HL-60/S4 treated with phorbol 12-myristate 13-acetate at 8.2 ng/mL for 4 days and 3 days (cell line): ENCODE measurements around the gene BTBD3.

ENCODE experiments used
- in situ Hi-C: fragments of 300-500 bp; cut with MboI; formaldehyde crosslinking; loops from 2 replicates; pipeline ENCODE4 v1.15.0; 2022; ENCODE audit warnings: low sequenced_read_pairs

BTBD3 gene

DNA sequence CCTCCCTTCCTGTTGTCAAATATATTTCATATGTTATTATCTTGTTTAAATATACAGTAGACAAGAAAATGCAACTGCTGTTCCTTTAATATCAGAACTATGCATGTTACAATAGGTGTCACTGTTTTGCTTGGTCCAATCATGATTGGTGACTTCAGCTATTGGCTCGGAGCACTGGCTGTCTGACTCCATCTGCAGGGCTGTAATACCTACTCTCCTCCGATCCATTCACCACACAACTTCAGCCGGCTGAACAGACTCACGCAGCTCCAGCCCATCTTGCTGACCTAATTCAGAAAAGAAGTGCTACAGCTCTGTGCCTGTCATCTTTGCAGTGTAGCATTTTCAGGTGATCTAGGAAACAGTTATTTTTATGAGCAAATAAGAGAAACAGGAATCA, at the start of gene BTBD3:
BTBD3 (plus strand) TSS at position 231 of the 400 bp plus-strand sequence. CDS start 383 bp downstream, outside the sequence.
- in situ Hi-C loops, result no loop called here

DNA sequence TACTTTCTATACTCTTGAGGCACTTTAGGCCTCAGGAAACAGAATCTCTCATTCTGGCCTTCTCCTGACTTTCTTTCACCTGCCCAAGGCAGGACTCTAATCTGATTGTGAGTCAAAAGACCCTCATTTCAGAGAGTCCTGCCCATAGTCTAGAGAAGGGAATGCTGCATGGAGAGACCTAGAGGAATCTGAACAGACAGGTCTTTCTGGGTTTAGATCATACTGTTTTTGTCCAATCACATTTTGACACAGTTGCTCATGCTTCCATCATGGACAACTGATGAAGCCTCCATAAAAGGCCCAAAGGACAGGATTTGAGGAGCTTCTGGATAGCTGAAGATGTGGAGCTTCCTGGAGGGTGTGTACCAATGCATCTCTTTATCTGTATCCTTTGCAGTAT, 48.1 kb upstream of the BTBD3 start:
- in situ Hi-C loops, result no loop called here

DNA sequence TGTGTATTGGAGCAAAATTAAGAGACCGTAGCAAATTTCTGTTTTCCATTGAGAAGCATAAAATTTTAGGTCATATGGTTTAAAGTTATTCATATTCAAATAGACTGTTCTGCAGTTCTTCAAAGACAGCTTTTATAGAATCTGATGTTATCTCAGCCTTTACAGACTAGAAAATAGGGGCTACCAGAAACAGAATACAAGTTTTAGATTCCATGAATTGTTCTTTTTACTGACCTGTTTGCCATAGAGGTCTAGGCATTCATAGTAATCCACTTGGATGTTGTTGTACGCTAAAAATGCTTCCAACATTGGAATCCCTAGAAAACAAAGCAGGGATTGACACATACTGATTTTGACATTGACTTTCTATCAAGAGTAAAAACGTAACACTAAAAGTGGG, 47.3 kb upstream of the BTBD3 start:
- in situ Hi-C loops, result no loop called here

DNA sequence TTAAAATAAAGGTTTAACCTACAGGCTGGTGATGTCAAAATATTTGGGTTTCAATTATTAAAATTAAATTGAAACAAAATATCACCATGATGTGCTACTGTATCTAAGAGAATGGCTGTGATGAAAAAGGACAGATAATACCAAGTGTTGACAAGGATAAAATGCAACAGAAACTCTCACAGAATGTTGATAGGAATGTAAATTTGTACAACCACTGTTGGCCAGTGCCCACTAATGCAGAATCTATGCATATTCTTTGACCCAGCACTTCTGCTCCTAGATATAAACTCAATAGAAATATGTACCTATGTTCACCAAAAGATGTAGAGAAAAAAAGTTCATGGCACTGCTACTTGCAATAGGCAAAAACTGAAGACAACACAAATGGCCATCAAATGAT, 41.1 kb upstream of the BTBD3 start:
- in situ Hi-C loops, result no loop called here

DNA sequence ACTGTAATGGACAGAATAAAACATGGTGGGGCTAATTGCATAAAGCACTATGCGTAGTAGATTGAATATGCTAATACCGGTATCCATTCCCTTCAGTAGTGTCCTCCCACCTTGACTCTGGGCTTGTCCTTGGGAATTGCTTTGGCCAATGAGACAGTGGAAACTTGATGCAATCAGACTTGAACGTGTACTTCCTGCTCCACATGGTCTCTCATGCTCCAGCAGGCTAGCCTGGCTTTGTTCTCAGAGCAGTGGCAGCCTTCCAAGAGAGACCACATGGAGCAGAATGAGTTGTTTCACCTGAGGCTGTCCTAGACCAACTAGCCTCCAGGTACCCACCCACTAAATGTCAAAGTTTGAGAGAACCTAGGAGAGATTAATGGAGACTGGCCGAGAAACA, 37.0 kb upstream of the BTBD3 start:
- in situ Hi-C loops, result no loop called here

DNA sequence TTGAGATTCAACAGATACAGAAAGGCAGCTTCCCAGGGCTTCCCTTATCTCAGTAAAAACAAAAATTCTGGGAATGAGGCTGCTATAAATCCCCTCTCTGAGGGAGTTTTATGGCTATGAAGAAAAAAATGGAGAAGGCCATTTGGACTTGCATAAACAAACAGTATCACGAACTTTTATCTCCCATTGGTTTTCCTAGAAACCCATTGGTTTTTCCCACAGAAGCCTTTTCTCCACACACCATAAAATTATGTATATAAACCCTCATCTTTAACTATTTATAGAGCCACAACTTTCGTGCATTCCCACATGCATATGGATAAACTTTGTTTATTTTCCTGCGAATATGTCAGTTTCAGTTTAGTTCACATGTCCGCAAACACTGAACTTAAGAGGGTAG, 36.2 kb upstream of the BTBD3 start:
- in situ Hi-C loops, result no loop called here

DNA sequence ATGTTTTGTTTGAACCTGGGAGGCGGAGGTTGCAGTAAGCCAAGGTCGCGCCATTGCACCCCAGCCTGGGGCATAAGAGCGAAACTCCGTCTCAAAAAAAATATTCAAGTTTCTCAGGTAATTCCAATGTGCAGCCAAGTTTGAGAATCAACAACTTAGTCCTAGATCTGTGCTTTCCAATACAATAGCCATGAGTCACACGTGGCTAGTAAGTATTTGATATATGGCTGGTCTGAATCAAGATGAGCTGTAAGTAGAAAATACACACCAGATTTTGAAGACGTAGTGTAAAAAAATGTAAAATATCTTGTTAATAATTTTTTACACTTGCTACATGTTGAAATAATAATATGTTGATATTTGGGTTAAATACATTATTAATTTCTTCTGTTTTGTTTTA, 35.0 kb upstream of the BTBD3 start:
- in situ Hi-C loops, result no loop called here

DNA sequence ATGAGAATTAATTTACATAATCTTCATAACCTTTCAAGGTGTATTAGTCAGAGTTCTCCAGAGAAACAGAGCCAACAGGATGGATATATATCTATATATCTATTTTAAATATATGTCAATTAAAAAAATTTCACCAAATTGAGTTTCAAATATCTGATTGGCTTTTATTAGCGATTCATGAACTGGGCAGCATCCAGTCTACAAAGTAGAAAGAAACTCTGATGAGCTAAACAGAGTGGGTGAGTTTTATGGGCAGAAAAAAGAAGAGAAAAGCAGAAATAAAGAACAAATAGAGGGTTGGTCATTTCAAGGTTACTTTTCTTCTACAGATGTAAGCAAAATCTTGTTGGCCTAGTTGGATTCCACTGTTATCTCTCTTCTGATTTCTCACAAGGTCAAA, 29.0 kb upstream of the BTBD3 start:
- in situ Hi-C loops, result no loop called here

DNA sequence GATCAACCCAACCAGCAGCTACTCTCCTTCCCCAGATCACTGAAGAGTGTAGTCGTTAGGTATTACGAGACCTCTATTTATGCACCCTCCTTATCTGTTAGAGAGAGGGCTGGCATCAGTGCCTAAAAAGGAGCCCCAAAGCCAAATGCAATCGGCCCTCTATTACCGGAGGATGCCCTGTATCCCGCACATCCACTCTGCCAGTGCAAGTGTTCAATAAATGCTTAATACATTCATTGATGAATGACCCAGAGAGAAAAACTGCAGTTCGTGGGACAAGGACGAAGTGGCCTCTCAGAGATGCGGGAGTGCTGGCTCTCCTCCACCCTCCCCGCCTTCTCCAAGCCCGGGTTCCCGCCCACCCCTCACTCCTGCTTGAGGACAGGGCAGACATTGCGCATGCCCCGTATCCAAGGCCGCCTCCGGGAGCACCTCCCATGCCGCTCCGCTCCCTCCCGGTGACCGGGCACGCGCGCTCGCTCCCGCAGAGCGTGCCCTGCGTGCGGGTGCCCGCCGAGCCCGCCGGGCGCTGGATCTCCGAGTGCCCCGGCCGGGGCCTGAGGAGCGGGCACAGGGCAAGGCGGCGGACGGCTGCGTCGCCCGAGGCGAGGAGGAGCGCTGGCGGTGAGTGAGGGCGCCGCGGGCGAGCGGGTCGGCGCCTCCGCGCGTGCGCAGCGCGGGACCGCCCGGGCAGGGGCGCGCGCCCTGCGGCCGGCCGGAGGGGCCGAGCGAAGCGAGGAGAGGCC, 27.2 kb upstream of the BTBD3 start:
- in situ Hi-C loops, result no loop called here

DNA sequence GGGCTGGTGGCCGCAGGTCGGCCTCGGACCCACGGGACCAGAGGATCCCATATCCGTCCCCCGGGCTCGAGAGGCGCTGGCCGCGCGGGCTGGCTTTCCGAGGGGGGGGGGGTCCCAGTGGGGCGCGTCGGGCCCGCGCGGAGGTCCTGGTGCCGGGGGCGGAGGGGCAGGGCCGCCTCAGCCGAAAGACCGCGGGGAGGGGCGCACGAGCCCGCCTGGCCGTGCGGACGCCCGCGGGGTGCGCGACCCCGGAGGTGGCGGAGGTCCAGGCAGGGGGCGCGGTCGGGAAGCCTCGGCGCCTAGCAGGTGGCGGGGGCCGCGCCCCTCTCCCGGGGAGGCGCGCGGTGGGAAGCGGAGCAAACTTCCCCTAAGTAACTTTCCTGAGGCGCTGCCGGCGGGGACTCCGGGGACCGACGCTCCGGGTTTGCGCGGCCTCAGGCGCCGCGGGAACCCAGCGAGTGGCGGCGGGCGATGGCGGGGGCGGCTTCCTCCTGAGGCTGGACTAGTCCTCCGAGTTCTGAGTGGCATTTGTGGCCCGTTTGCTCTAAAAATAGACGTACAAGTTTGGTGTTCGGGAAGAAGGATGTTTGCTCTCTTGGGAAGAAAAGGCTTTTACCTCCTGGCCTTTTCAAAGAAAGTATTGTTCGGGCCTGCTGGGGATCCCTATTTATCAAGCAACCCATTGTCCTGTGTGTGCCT, 26.5 kb upstream of the BTBD3 start:
- in situ Hi-C loops, result no loop called here

DNA sequence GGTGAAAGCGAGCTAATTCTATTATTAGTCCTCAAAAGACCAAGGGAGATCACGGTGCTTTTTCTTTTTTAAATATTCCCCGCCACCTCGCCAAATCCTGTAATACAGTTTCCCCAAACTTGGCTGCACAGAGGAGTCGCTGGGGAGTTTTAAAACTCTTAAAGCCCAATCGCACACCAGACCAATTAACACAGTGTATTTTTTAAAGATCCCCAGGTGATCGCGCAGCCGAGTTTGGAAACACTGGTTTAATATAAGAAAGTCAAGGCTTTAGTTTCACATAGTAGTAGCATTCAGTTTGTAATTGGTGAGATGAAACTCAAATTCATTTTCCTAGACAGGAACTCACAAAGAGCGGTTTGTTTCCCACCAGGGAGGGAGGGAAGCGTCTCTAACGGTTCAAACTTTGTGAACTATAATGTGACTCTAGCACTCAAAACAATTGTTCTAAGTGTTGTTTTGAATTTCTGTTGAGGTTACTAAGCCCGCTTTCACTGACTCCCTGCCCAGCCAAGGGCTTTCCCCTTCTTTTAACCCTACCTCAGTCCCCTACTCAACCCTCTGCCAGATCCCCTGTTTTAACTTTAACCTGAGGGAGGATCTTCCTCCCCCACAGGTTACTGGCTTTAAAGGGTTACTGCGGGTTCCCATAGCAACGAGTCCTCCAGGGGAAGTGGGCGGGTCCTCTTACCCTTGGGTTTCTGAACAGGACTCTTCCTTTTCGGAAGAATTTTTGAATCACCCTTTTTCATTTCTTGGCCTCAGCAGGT, 25.7 kb upstream of the BTBD3 start:
- in situ Hi-C loops, result no loop called here

DNA sequence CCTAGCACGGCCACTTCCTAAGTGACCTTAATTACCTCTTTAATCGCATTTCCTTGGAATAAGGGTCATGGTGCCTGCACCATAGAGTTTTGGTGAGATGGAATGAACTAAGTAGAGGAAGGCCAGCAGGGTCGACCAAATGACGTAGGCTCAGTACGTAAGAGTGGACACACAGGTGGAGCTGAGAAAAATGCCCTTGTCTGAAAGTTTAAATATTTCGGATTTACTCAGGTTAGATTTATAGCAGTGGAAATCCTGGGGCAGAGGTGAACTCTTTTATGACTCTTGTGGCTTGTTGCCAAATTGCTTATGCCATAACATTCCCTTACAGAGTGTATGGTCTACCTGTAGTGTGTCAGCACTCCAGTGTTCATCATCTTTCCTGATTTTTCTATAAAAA, 23.6 kb upstream of the BTBD3 start:
- in situ Hi-C loops, result no loop called here

DNA sequence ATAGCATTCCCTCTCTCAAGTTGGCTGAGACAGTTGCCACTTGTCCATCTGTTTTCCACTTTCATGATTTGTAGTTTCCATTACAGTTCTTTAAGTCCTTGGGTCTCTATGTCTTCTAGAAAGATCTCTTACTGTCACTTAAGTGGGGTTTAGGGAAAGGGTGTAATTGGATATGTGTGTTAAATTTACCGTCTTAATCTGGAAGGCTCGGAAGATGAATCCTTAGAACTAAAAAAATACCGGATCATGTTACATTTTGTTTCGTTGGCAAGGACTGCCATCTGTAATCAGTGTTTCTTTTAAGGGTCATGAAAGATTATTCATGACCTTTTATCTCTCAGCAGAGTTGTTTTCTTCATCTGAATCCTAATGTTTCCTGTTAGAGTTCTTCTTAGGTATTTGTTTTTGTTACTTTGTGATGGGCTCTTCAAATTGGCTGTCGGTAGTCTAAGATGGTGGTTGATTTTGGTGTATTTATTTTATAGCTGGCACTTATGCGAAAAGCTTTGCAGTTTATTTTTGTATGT, 21.8 kb upstream of the BTBD3 start:
- in situ Hi-C loops, result no loop called here

DNA sequence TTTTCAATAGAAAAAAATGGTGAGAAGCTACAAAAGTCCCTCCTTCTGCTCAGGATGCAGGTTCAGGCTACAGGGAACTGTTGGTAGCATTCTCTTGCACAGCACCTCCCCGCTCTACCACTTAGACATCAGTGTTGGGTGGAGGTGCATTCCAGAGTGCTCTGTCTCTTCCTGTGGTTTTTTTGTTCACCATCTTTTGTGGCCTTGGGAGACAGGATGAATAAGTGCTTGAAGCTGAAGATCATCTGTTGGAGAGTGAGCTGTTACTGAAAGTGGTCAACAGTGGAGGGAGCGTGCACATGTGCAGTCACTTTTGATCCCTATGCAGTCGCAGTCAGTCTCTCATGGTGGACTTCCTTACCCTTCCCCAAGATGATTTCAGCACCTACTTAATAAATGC, 16.6 kb upstream of the BTBD3 start:
- in situ Hi-C loops, result no loop called here

DNA sequence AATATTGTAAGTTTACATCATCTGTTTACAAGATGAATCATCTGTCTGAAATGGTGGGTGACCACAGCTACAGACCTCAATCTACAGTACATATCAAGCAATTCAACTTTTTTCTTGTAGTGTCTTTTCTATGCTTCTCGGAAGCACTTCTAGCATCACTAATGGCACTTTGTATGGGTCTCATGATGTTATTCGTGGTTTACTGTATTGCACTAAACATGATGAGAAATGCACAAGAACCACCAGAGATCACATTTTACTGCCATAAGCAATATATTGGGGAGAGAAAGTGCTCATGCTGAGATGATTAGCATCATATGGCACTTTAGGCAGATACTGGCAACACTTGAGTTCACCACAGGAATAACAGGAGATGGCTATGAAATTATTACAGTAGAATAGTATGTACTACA, 15.4 kb upstream of the BTBD3 start:
- in situ Hi-C loops, result no loop called here

DNA sequence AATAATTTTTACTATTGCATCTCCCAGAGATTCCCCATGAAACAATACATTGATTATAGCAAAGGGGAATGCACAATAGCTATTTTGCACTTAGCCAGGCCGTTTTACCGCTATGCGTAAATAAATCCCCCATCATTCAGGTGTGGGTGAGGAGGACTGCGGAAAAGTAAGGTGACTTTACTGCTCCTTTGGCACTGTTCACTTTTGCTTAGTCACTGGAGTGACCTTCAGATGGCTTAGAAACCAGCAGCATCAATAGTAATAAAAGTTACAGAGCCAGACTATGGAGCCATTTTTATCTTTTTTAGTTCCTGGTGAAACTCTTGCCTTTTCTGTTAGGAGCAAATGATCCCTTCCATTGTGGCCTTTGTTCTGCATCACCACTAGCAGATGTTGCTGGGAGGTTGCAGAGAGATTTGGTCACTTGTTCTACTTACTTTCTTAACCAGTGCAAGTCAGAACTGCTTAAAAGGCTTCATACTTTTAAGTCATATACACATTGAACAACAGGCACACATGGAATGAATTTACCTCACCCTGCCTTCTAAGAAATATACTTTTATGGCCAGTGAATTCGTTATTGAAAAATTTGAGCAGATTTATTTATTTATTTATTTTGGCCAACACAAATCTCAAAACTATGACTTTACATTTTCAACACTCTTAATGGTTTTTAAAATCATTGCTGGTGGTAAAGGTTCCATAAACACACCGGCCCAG, 12.1 kb upstream of the BTBD3 start:
- in situ Hi-C loops, result no loop called here

DNA sequence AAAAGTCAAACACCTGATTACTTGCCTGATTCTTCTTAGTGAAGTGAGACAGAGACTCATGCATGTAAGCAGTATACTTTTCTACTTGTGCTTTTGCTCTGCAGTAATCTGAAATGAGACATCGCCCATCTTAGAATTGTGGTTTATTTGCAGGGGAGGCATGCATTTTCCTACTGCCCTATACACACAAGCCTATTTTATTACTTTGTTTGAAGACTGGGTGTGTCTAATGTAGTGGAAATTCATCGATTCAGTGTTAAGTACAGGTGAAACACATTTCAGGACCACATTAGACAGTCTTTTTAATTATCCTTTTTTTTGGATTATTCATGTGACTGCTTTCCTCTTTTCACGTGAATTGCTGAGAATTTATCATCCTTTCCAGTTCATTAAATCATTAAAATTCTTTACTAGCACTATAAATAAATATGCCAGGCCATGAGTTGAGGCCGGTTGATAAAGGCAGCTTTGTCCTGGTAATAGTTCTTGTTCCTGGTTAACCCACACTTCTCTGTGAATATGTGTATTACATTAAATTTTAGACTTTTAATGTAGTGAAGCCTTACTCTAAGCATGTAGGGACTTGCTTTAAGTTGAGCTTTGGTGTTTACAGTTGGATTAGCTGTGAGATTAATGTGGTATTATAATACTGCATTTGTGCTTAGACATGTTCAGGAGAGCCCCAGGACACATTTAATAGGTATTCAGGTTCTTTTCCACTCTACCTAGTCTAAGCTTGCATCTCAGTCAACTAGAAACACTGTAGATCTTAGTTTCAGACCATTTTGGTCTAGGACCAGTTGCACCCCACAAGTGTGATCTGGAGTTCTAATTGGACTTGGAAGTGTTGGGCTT, 10.8 kb upstream of the BTBD3 start:
- in situ Hi-C loops, result no loop called here

DNA sequence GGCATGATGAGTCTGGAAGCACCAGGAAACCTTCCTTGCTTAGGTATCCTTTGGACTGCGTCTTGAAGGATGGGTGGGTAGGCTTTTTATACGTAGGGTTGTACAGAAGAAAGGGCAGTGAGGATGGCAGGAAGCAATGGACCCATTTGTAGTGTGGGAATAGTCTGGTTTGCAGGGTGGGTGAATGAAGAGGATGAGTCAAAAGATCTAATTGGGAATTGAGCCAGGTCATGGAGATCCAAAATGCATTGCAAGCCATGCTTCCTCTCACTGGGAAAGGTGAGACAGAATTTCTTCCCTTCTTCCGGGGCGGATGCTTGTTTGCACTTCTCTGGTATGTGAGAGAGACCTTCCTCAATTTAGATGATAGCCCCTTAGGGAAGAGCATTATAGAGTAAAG, 10.1 kb upstream of the BTBD3 start:
- in situ Hi-C loops, result no loop called here

DNA sequence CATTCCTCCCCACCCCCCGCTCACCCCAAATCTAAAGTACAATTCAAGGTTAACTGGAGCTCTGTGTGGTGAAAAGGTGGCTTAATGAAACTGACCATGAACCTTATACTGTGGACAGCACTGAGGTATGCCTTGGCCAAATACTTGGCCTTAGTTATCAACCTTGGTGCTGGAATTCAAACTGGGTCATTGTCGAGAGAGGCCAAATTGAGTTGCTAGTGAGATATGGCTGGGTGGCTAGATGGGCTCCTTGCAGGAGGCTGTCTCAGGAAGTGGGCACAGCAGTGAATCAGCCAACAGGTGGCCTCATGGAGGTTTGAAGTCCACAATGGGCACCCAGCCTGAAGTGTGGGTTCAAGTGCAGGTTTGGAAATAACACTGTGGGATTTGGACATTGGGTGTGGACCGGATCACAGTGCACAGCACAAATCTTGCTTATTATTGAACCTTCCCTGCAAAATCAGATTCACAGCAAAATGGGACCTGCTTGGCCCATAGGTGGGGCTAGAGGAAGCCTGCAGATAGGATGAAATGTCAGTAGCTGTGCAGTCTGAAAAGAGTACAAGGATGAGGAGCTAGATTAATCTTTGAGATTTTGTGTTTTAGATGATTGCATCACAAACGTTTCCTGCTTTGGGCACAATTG, 5.6 kb upstream of the BTBD3 start:
- in situ Hi-C loops, result no loop called here
